ENCODE data around the gene QKI.

DNA sequence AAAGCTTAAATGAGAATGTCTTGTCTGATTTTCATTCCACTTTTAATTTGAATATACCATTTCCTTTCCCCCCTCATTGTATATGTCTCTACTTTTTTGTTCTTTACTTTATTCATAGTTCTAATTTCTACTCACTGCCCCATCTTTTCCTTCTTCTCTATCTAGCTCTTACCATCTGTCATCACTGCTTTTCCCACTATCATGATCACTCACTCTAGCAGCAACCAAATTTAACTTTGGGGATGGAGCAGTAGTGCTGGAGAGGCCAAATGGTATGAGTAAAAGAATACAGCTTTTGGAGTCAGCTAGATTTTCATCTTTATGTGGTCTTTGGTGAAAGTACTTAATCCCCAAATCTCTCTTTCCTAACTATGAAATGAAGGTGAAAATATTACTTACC, 25.5 kb downstream of the QKI start:
- no peak for TF ChIP-seq POLR2A (IDR thresholded peaks at IDR 0.05)
- TF ChIP-seq, protein P1, sequence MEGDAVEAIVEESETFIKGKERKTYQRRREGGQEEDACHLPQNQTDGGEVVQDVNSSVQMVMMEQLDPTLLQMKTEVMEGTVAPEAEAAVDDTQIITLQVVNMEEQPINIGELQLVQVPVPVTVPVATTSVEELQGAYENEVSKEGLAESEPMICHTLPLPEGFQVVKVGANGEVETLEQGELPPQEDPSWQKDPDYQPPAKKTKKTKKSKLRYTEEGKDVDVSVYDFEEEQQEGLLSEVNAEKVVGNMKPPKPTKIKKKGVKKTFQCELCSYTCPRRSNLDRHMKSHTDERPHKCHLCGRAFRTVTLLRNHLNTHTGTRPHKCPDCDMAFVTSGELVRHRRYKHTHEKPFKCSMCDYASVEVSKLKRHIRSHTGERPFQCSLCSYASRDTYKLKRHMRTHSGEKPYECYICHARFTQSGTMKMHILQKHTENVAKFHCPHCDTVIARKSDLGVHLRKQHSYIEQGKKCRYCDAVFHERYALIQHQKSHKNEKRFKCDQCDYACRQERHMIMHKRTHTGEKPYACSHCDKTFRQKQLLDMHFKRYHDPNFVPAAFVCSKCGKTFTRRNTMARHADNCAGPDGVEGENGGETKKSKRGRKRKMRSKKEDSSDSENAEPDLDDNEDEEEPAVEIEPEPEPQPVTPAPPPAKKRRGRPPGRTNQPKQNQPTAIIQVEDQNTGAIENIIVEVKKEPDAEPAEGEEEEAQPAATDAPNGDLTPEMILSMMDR (IDR thresholded peaks at IDR 0.05) = no peak
